NB4 (cell line): ENCODE results near the gene UGT1A5.

ENCODE experiments used
- CTCF ChIP-seq: IDR thresholded peaks from one replicate; pipeline ENCODE4 v1.5.1; 2012; ENCODE audit warnings: low read depth, low read length
- POLR2A ChIP-seq: IDR thresholded peaks from 2 replicates; pipeline ENCODE4 v1.6.1; 2011; ENCODE audit warnings: mild to moderate bottlenecking; ENCODE audit not compliant: insufficient read length; ENCODE audit errors: extremely low read depth

- TF ChIP-seq CTCF (no peak), POLR2A (no peak)
Measured at GRCh38 chr2:233821196-233821595, 108.5 kb downstream of the UGT1A5 start.
